Stimulated activated CD4-positive, alpha-beta T cell treated with anti-CD3 and anti-CD28 coated beads, Interleukin-2, amount 100 ng/mL, for 48 hours (primary cell): Measurements from ENCODE around the gene EVI2A.
A peak's percentile ranks its signal among the peaks of the same experiment; 100 is the strongest.
"Not testable (repeated sequence)": the region's sequence is repeated elsewhere in the genome, so short reads cannot be mapped to it uniquely, and the experiment has no call there.

ENCODE experiments used
- DNase-seq, 2 donors: peaks; one replicate each; pipeline ENCODE4 v3.0.0-alpha.2; 2020

Gene EVI2A, protein sequence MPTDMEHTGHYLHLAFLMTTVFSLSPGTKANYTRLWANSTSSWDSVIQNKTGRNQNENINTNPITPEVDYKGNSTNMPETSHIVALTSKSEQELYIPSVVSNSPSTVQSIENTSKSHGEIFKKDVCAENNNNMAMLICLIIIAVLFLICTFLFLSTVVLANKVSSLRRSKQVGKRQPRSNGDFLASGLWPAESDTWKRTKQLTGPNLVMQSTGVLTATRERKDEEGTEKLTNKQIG

DNA sequence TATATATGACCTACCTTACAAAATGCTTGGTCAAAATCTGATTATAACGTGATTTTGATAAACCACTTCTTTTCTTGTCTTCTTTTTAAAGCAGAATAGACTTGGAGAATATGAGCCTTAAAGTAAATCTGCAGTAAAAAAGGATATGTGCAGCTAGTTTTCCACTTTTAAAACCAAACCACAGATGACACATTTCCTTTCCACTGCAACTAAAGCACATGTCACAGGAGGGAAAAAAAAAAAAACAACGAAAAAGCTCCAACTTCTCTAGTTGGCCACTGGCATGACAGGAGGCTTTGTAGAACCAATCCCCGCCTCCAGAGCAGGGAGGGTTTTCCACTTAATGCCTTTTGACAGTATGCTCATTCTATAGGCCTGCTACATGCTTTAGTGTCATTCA, at the start of gene EVI2A:
Gene EVI2A, minus strand, starts transcription at position 142 of the 400 bp plus-strand sequence. CDS start 2,609 bp downstream, outside the sequence.
- DNase-seq = peak; percentile 44 to 52

DNA sequence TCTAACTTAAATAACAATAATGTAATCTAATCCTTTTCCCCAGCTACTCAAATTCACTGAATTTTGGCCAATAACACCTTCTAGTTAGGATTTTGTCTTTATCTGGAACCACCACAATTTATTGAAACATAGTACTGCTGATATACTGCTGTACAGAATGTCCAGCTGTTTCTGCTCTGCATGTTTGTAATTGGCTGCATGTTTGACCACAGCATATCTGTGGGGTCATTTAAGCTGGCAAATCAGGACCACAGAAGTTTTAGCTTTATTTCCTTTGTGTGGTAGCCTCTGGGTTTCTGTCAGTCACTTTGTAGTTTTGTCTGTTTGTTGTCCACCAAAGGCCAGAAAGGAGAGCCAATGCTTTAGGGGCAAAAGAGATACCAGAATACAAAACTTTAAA, 47.8 kb upstream of the EVI2A start:
- no peak for DNase-seq

DNA sequence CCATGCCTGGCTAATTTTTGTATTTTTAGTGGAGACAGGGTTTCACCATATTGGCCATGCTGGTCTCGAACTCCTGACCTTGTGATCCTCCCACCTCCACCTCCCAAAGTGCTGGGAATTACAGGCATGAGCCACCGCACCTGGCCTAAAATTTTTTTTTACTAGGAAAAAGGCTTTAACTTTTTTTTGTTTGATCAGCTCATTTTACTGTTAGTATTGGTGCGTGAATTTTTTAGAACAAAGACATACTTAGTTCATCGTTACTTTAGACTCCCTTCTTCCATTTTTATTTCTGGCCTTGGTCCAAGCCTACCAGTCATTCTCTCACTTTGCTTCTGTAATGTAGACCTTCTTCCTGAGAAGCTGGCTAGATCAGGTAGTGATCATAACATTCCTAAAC, 44.7 kb upstream of the EVI2A start:
- DNase-seq = no peak

DNA sequence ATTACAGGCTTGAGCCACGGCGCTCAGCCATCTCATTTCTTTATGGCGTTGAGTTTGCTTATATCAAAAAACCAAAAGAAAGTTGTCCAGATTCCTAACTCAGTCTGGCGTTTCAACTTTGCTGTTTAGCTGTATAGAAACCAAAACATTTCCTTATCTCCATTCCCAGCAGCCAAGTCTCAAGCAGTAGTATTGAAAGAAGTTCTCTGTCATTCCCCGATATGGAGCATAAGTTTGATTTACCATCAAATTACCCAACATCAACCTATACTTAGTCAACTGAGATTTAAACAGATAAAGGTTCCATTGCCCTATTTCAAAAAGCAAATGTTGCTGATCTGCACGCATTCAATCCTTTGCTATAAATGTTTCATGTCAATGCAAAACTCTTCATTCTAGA, 42.6 kb upstream of the EVI2A start:
- DNase-seq = no peak

DNA sequence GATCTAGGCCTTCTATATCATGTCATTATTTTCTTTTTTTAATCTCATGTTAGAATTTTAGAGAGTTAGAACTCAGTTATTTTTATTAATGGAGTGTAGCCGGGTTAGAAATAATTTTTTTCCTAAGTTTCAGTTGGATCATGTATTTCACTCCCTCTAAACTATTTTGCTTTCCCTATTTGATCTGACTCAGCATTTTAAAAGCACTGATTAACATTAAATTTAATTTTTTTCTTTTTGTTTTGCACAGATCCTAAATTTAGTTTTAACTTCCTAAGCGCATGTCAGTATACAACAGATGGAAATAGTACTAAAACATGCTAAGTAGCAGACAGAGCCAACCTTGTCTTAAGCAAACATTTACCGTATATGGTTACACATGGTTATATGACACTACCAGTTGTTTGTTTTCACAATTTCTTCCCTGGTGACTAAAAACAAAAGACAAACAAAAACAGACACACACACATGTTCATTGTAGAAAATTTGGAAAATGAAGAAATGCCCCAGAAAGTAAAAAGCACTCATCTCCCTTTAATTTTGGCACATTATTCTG, 36.5 kb upstream of the EVI2A start:
- no peak for DNase-seq

DNA sequence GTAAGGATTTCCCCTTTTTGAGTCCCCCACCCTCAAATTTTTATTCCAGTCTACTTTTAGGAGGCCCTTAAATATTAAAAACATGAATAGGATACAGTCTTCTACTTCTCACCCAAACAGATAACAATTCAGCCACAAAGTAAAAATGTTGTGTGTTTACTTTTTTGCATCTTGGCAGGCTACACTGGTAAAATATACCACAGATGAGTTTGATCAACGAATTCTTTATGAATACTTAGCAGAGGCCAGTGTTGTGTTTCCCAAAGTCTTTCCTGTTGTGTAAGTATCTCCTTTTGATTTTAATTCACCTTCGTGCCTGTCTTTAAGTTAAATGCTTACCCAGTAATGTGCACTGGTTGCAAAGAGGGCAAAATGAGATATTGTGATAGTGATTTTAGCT, 35.7 kb upstream of the EVI2A start:
- DNase-seq = no peak

DNA sequence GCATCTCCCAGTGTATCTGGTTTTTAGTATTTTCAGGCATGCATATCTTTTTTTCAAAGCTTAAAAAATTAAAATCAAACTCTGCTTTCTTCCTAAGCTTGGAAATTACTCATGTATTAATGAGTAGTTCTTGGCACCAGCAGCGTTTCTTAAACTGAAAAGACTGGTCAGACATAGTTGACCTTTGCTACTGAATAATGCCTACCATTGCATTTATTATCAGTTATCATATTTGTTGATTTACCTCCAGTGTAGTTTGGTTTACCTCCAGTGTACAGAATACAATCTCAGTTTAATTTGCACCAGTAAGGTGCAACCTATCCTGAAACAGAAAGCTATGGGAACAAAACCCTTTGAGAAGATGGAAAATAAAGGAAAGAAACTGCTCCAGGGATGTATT, 34.5 kb upstream of the EVI2A start:
- DNase-seq = no peak

DNA sequence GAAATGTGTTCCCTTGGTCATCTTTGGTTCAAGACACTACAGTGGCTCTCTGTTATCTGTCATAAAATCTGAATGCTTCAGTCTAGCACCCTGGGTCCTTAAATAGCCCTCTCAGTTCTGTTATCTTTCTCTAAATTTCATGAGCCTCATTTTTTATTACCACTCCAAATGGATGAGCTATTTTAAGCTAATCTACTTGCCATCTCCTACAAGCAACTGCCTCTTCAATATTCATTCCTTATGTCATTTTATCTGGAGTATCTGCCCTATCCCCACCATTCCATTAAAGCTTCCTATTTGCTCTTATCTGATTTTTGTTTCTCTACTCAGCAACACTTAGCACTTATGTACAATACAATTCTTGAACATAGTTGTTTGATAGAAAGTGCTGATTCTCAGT, 28.0 kb upstream of the EVI2A start:
- DNase-seq = no peak

DNA sequence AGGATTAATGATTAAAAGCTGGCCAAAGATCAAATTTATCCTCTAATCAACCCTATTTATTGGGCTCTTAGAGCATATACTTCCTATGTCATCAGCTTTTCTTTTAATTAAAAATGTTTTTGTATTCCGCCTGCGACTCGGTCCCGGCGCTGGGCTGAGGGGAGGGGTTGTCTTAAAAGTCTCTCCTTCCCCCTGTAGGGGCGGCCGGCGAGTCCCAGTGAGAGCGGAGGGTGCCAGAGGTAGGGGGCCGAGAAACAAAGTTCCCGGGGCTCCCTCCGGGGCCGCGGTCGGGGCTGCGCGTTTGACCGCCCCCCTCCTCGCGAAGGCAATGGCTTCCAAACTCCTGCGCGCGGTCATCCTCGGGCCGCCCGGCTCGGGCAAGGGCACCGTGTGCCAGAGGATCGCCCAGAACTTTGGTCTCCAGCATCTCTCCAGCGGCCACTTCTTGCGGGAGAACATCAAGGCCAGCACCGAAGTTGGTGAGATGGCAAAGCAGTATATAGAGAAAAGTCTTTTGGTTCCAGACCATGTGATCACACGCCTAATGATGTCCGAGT, 23.8 kb upstream of the EVI2A start:
- not testable (repeated sequence) for DNase-seq

DNA sequence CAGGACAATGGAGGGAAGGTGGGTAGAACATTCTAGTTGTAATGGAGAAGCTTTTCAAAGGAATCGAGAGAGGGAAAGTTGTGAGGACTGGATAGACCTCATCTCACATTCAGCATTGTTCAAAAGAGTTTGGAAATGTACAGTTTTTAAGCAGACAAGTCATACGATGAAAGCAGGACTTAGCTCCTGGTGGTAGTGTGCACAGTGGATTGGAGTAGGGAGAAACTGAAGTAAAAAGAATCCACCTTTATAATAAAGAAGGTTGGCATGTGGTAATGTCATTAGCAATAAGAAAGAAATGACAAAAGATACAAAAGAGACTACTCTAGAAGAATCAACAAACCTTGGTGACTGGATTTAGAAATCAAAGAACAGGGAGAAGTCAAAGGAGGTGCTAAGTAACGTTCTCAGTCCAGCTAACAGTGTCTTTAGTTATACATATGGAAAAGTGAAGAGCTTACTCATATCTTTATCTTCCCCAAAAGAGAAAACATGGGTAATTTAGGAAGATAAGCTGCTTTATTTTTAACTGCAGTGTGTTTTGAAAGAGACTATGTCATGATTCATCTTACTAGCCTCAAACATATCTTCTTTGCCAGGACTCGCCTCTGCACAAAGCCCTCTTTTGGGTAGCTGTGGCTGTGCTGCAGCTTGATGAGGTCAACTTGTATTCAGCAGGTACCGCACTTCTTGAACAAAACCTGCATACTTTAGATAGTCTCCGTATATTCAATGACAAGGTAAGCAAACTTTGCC, 18.7 kb upstream of the EVI2A start:
- DNase-seq = no peak

DNA sequence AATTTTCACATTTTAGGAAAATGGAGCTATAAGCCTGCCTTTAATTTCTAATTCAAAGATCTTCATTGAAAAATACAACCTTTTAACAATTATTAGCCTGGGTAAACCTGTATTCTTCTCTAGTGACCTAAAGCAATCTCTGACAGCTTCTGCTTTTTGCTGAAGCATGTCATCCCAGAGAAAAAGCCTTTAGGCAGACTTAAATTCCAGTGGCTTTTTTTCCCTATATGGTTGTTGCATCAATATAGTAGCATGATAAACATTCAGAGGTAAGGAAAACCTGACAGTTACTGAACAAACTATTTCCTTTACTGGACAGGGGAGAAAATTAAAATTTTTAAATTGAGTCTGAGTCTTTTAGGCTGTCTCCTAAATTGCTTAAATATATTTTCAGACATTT, 7.8 kb upstream of the EVI2A start:
- DNase-seq = no peak

DNA sequence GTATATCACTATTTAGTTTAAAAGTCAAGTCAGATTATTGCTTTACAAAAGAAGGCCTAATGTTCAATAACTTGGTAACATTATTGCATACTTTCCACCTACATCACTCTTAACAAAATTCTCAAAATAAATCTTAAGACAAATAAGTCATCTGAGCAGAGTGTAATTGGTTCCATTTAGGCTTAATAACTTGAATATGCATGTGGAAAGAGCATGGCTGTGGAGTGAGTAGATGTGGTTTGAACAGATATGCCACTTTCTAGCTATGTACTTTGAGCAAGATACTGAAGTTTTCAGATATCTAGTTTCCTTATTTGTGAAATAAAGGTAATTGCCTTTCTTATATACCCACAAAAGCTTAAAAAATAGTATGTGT, 6.7 kb upstream of the EVI2A start:
- DNase-seq = no peak

DNA sequence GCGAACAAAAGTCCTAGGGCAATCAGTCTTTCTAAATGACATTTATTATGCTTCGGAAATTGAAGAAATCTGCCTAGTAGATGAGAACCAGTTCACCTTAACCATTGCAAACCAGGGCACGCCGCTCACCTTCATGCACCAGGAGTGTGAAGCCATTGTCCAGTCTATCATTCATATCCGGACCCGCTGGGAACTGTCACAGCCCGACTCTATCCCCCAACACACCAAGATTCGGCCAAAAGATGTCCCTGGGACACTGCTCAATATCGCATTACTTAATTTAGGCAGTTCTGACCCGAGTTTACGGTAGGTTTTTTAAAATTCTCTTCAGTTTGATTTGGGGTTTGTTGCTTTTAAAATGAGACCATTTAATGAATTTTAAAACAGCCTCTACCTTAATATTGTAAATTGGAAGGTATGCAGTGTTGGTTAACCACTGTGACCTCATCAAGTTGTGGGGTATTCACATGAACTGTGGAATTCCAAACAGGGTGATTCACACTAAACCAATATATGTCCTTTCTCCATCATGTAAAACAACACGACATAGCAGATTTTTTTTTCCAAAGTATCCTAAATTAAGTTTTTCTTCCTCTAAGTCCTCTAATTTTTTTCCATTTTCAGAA, 6.2 kb upstream of the EVI2A start:
- DNase-seq = no peak

DNA sequence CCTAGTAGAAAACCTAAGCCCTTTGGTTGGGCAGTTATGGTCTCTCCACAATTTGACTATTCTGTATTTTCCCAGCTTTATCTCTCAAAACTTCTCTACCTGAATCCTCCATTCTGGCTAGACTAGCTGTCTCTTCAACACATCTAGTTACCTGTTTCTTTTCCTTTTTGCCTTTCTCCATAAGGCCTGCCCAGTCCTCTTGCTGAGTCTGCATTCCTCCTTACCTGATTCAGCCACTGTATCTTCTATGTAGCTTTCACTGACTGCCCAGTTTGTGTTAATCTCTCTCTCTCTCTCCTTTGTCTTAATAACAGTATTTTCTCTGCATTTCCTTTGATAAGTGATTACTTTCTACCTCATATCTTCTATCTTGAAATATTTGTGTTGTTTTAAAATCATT, 2.1 kb upstream of the EVI2A start:
- no peak for DNase-seq

DNA sequence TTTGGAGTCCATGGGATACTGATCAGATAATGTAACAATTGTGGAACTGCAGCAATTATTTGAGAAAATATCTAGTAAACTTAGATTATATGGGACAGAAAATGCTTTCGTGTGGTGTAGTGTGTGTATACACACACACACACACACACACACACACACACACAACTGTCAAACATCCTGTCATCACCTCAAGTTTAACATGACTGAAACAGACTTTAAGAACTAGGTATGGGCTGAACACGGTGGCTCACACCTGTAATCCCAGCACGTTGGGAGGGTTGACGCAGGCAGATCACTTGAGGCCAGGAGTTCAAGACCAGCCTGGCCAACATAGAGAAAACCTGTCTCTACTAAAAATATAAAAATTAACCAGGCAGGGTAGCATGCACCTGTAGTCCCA, 544 bp upstream of the EVI2A start:
- no peak for DNase-seq

DNA sequence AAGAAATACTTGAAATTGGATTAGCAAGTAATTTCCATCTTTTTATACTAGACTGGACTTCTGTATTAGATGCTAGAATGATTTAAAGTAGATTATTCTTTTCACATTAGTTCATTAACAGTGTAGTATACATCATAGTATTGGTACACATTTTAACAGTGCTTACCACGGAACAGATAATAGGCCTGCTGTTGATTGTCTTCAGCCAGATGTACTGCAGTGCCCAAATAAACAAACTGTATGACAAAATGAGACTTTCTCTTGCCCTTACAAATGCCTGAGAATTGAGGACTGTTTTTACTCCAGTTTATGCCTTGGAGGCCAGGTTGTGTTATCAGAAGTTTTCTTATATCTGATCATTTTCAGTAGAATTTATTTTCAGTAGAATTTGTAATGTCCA, 631 bp downstream of the EVI2A start:
- no peak for DNase-seq

DNA sequence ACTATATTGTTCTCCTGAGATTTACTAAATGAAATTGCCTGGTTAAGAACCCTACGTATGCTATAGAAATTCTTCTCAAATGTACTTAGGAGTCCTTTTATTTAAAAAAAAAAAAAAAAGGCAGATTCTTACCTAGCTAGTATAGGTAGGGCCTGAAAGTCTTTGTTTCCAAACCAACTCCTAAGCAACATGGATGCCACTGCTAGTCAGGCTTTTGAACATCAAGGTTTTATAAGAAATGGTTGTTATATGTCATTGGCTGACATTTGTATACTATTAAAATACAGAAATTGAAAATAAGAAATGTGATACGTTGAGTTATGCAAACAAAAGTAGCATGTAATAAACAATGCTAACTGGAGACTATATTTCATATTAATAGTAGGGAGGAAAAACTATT, 1.2 kb downstream of the EVI2A start:
- DNase-seq = no peak

DNA sequence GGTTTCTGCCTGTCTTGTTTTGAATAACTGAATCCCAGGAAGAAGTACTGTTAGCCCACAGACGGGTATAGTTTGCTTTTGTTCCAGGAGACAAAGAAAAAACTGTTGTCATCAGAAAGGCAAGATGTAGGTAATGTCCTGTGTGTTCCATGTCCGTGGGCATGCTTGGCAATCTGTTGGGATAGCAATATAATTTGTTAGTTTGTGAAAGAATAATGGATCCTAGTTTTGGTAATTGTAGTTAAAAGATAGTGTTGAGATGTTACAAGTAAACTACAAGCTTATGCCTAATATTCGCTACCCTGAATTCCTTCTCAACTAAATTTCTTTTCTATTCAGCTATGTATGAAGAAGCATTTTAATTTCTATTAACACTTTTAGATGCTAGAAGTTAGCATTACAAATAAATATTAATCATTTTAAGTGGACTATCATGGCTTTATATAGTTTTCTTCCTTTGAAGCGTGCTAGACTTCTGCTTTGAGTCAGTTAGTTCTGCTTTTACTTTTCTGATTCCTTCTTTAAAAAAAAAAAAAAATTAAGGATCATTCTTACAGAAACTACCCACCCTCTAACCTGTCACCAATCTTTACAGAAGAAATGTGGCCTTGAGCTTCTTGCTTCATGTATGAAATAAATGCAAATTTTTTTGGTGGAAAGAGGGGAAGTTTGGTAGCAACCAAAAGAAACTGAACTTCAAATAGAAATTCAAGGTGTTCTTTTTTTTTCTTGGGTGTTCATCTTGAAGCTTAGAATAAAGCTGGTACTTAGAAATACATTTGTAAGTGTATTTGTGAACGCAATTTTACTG, 2.4 kb downstream of the EVI2A start:
- no peak for DNase-seq

DNA sequence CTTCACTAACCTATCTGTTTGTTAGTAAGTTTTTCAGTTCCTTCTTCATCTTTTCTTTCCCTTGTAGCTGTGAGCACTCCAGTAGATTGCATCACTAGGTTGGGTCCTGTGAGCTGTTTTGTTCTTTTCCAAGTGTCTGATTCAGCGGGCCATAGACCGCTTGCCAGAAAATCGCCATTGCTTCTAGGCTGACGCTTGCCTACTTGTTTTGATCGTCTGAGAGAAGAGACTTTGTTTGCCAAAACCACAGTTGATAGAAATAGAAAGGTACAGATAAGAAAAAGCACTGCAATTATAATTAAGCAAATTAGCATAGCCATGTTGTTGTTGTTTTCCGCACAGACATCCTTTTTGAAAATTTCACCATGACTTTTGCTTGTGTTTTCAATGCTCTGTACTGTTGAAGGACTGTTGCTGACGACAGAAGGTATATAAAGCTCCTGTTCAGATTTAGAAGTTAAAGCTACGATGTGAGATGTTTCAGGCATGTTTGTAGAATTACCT, 3.1 kb downstream of the EVI2A start:
- DNase-seq = peak; percentile 34 to 48

DNA sequence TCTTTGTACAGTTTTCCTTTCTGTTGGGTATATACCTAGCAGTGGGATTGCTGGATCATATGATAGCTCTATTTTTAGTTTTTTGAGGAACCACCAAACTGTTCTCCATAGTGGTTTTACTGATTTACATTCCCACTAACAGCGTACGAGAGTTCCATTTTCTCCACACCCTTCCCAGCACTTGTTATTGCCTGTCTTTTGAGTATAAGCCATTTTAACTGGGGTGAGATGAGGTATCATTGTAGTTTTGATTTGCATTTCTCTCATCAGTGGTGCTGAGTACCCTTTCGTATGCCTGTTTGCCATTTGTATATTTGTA, 6.7 kb downstream of the EVI2A start:
- DNase-seq = no peak

DNA sequence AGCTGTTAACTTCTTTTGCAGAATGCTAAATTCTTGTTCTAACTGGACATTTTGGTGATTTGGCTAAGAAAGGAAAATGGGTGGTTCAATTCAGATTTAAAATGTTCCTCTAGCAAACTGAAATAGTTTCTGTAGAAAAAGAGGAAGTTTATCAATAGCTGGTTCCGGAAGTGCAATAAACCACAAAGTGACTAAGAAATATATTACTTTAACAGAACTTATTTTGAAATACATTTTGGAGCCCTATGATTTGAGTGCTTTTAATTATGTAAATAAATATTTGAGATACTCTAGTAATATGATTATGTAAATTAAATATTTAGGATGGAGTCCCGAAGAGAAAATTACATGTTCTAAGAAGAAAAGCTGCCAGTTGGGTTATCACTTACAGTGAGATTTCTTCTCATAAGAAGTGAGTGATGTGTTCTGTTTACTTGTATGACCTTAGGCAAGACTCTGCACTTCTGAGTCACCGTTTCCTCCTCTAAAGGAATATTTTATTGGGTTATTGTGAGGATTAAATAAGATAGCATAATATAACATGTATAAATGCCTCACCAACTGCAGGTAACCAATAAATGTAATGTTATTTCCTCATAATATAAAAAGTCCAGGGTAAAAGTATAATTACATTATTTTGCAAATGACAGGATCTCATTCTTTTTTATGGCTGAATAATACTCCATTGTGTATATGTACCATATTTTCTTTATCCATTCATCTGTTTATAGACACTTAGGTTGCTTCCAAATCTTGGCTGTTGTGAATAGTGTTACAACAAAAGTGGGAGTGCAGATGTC, 7.2 kb downstream of the EVI2A start, which contains the start of gene EVI2B:
Gene EVI2B, minus strand, starts transcription at position 73 of the 800 bp plus-strand sequence. CDS start 8,445 bp downstream, outside the sequence.
- no peak for DNase-seq

DNA sequence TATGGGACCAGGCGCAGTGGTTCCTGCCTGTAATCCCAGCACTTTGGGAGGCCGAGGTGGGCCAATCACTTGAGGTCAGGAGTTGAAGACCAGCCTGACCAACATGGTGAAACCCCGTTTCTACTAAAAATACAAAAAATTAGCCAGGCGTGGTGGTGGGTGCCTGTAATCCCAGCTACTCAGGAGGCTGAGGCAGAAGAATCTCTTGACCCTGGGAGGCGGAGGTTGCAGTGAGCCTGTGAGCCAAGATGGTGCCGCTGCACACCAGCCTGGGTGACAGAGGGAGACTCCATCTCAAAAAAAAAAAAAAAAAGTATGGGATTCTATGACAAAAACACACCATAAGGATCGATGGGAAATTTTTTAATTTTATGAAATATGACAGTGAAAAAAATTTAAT, 9.2 kb downstream of the EVI2A start:
- not testable (repeated sequence) for DNase-seq
